Measurements from ENCODE around the gene CCDC7.

- TF ChIP-seq CTCF (IDR thresholded peaks at IDR 0.05) = no peak
- TF ChIP-seq POLR2A (IDR thresholded peaks at IDR 0.05) = no peak
Measured at GRCh38 chr10:32746869-32747268, 300.9 kb downstream of the CCDC7 start.

All from Peyer's patch (tissue), 4 donors.